ENCODE results near the gene GPX6. TPM values are rescaled to one million over a fixed set of nuclear protein-coding genes. Genes with fewer than 3 reads are reported as not detected.

GPX6 gene
- total and polyA plus RNA-seq, 2 donors (not counting 3 experiments of a cell fraction or from before 2014, with no cell fraction given), result not detected

- intact Hi-C loops (cut with micrococcal nuclease) (no loop called here), dilution Hi-C loops (cut with MboI; ENCODE audit: extremely low pct_ligation_motif_present, low sequenced_read_pairs) (no loop called here)
- Histone ChIP-seq H3K79me2 (ENCODE audit: control insufficient read depth, insufficient read depth, low read length) (no peaks in the 10 kb centered on the region), H3K36me3 (ENCODE audit: control insufficient read depth in 2 of 2, extremely low read depth in 1 of 2, insufficient read depth in 2 of 2, low read length in 2 of 2) (no peaks in the 10 kb centered on the region), H3K9me1 (replicated peaks; ENCODE audit: control insufficient read depth, extremely low read depth, insufficient read depth, low read length) (no peaks in the 10 kb centered on the region), H3K4me3 (replicated peaks in 1 of 3; ENCODE audit: insufficient read depth in 1 of 3, low read depth in 1 of 3, low read length in 3 of 3) (peak overlapping the region; percentile 5 to 60 (median 33)), H3K9me3 (replicated peaks; ENCODE audit: control insufficient read depth, insufficient read depth, low read length) (no peaks in the 10 kb centered on the region), H3K27me3 (ENCODE audit: control insufficient read depth in 2 of 2, insufficient read depth in 2 of 2, low read length in 2 of 2) (peaks cover 0 to 2% of the 10 kb centered on the region in 2 experiments), H2AFZ (ENCODE audit: low read depth, low read length) (peak overlapping the region; percentile 70), H4K20me1 (replicated peaks; ENCODE audit: control insufficient read depth, extremely low read depth, insufficient read depth, low read length) (no peaks in the 10 kb centered on the region), H3K27ac (ENCODE audit: insufficient read depth, low read depth, low read length) (no peak overlapping the region), H3K4me2 (ENCODE audit: insufficient read depth, low read length) (peak overlapping the region; percentile 78), H3K9ac (replicated peaks; ENCODE audit: extremely low read depth, insufficient read depth, low read length) (no peak overlapping the region), H3K4me1 (ENCODE audit: control insufficient read depth, extremely low read depth, insufficient read depth, low read length) (peaks cover 2% of the 10 kb centered on the region)
- BruUV-seq (replicated peaks), result no TSS peak
- POLR2A ChIA-PET, result no interaction called here
- FAIRE-seq (peak; percentile 24), DNase-seq (ENCODE audit: low read depth, low spot score) (peak; percentile 24)
- CTCF ChIA-PET, result interaction anchor here (1.0 kb wide), 1 partner anchor 302 kb away, joined by 3 read pairs; no protein-coding TSS in a partner anchor
- TF ChIP-seq, protein P1, sequence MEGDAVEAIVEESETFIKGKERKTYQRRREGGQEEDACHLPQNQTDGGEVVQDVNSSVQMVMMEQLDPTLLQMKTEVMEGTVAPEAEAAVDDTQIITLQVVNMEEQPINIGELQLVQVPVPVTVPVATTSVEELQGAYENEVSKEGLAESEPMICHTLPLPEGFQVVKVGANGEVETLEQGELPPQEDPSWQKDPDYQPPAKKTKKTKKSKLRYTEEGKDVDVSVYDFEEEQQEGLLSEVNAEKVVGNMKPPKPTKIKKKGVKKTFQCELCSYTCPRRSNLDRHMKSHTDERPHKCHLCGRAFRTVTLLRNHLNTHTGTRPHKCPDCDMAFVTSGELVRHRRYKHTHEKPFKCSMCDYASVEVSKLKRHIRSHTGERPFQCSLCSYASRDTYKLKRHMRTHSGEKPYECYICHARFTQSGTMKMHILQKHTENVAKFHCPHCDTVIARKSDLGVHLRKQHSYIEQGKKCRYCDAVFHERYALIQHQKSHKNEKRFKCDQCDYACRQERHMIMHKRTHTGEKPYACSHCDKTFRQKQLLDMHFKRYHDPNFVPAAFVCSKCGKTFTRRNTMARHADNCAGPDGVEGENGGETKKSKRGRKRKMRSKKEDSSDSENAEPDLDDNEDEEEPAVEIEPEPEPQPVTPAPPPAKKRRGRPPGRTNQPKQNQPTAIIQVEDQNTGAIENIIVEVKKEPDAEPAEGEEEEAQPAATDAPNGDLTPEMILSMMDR (IDR thresholded peaks at IDR 0.05; ENCODE audit: extremely low read depth in 1 of 2, insufficient read depth in 1 of 2, low read depth in 1 of 2, low read length in 2 of 2), result no peak
- TF ChIP-seq POLR2A (IDR thresholded peaks at IDR 0.05; ENCODE audit: low read depth, low read length) (no peak), JUN (IDR thresholded peaks at IDR 0.05; ENCODE audit: borderline replicate concordance, insufficient read depth, insufficient read length, low read depth) (no peak), POLR2AphosphoS5 (IDR thresholded peaks at IDR 0.05; ENCODE audit: insufficient read depth, low read depth, low read length) (no peak), MAX (IDR thresholded peaks at IDR 0.05; ENCODE audit: insufficient read depth, insufficient read length) (no peak)
These were observed 21.5 kb upstream of the GPX6 start for GRCh38 chr6:28537065-28537464.

DNA sequence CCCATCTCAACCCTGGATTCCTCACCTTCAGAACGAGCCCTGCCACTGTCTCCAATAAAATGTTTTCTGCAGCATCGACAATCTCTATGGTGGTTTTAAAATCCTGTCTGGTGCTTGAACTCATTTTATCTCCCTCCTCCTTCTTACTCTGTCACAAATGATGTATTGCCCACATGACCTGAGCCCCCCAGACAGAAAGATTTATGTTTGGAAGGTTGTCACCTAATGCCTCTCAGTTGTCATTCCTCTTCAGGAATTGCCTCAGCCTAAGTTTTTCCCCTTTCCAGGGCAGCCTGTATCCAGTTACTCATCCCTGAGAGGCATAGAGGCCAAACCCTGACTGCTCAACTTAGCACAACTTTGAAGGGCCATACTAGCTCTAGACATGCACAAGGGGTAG lies 19.3 kb upstream of the GPX6 start:
- ChIA-PET CTCF (no interaction called here), POLR2A (no interaction called here)
- H3K4me1 ChIP-seq (ENCODE audit: control insufficient read depth, extremely low read depth, insufficient read depth, low read length), result peaks cover 2% of the 10 kb centered on the region
- no peaks in the 10 kb centered on the region for H3K9me1 ChIP-seq (replicated peaks; ENCODE audit: control insufficient read depth, extremely low read depth, insufficient read depth, low read length)
- H3K27me3 ChIP-seq (ENCODE audit: control insufficient read depth in 2 of 2, insufficient read depth in 2 of 2, low read length in 2 of 2), result peaks cover 0 to 2% of the 10 kb centered on the region in 2 experiments
- no peak for TF ChIP-seq FOS (IDR thresholded peaks at IDR 0.05; ENCODE audit: borderline replicate concordance, insufficient read depth, low read length)
- TF ChIP-seq MYC (IDR thresholded peaks at IDR 0.05; ENCODE audit: low read depth, low read length), result no peak
- no peak for TF ChIP-seq GATA2 (IDR thresholded peaks at IDR 0.05; ENCODE audit: insufficient read depth, insufficient read length, low read depth, low read length)
- no peak for TF ChIP-seq POLR2AphosphoS5 (IDR thresholded peaks at IDR 0.05; ENCODE audit: insufficient read depth, low read depth, low read length)
- TF ChIP-seq EZH2 (IDR thresholded peaks at IDR 0.05; ENCODE audit: borderline replicate concordance, low read depth, low read length, severe bottlenecking), result no peak
- no peak for TF ChIP-seq POLR2A (IDR thresholded peaks at IDR 0.05; ENCODE audit: low read depth, low read length)
- TF ChIP-seq, protein P1 (IDR thresholded peaks at IDR 0.05; ENCODE audit: extremely low read depth in 1 of 2, insufficient read depth in 1 of 2, low read depth in 1 of 2, low read length in 2 of 2), result no peak
- no peak for TF ChIP-seq MAX (IDR thresholded peaks at IDR 0.05; ENCODE audit: insufficient read depth, insufficient read length)
- TF ChIP-seq JUN (IDR thresholded peaks at IDR 0.05; ENCODE audit: borderline replicate concordance, insufficient read depth, insufficient read length, low read depth), result no peak
- H3K9me3 ChIP-seq (replicated peaks; ENCODE audit: control insufficient read depth, insufficient read depth, low read length), result no peaks in the 10 kb centered on the region
- intact Hi-C loops (cut with micrococcal nuclease), result no loop called here
- H2AFZ ChIP-seq (ENCODE audit: low read depth, low read length), result no peak overlapping the region
- no peaks in the 10 kb centered on the region for H4K20me1 ChIP-seq (replicated peaks; ENCODE audit: control insufficient read depth, extremely low read depth, insufficient read depth, low read length)
- H3K36me3 ChIP-seq (ENCODE audit: control insufficient read depth in 2 of 2, extremely low read depth in 1 of 2, insufficient read depth in 2 of 2, low read length in 2 of 2), result no peaks in the 10 kb centered on the region
- H3K27ac ChIP-seq (ENCODE audit: insufficient read depth, low read depth, low read length), result no peak overlapping the region
- no peak overlapping the region for H3K4me3 ChIP-seq (replicated peaks in 1 of 3; ENCODE audit: insufficient read depth in 1 of 3, low read depth in 1 of 3, low read length in 3 of 3)
- no peaks in the 10 kb centered on the region for H3K79me2 ChIP-seq (ENCODE audit: control insufficient read depth, insufficient read depth, low read length)
- DNase-seq (ENCODE audit: low read depth, low spot score), result no peak
- H3K4me2 ChIP-seq (ENCODE audit: insufficient read depth, low read length), result no peak overlapping the region
- FAIRE-seq, result no peak
- no TSS peak for BruUV-seq (replicated peaks)
- no peak overlapping the region for H3K9ac ChIP-seq (replicated peaks; ENCODE audit: extremely low read depth, insufficient read depth, low read length)
- dilution Hi-C loops (cut with MboI; ENCODE audit: extremely low pct_ligation_motif_present, low sequenced_read_pairs), result no loop called here

Data from endothelial cell of umbilical vein (primary cell).